HFFc6 (cell line): ENCODE measurements around the gene JAKMIP1. TPM values are rescaled to one million over a fixed set of nuclear protein-coding genes. Genes with fewer than 3 reads are reported as not detected.

Experiments used
- DNase-seq: peaks from one replicate; pipeline ENCODE4 v3.0.0-alpha.2; 2018
- H3K27ac Mint-ChIP-seq: 2 replicates; pipeline ENCODE4 v1.8.0; 2020; ENCODE audit warnings: mild to moderate bottlenecking, mixed read lengths
- H3K27me3 Mint-ChIP-seq: 2 replicates; pipeline ENCODE4 v1.8.0; 2021; ENCODE audit warnings: mild to moderate bottlenecking, moderate library complexity, mixed read lengths; ENCODE audit not compliant: insufficient read depth
- H3K36me3 Mint-ChIP-seq: 2 replicates; pipeline ENCODE4 v1.8.0; 2021; ENCODE audit warnings: low read depth, mixed read lengths
- H3K4me1 Mint-ChIP-seq: 2 replicates; pipeline ENCODE4 v1.8.0; 2020; ENCODE audit warnings: low read depth, mixed read lengths
- H3K4me3 Mint-ChIP-seq: 2 replicates; pipeline ENCODE4 v1.8.0; 2020; ENCODE audit warnings: mild to moderate bottlenecking, moderate library complexity, mixed read lengths
- H3K9me3 Mint-ChIP-seq: 2 replicates; pipeline ENCODE4 v1.8.0; 2020; ENCODE audit warnings: mild to moderate bottlenecking, mixed read lengths
- CTCF ChIP-seq: fragments of 200-600 bp; sonication (generic); IDR thresholded peaks from 2 replicates; pipeline ENCODE4 v1.5.0; 2021; ENCODE audit warnings: antibody characterized with exemption, mild to moderate bottlenecking
- total RNA-seq, 6 experiments: library from RNA; stranded (reverse); fragmentation: NEBNext Ultra II Directional; extraction: Animal tissue kit (Norgen Biotek cat#: 25700); gene quantifications; 2 replicates in 1 of 6; 3 replicates in 5 of 6; pipeline ENCODE4 v1.2.3, GENCODE V29; 2021

Gene JAKMIP1
- total RNA-seq, 6 experiments from 2014 or later = not detected

GRCh38 chr4:6172927-6173200 is 27.5 kb downstream of the JAKMIP1 start:
- Mint-ChIP-seq H3K36me3 (peaks cover 12% of the 10 kb centered on the region; the same call in 1 of the 2 replicates), H3K27me3 (peaks cover 3% of the 10 kb centered on the region), H3K27ac (no peak overlapping the region), H3K4me1 (no peaks in the 10 kb centered on the region), H3K9me3 (peaks cover 60% of the 10 kb centered on the region), H3K4me3 (no peak overlapping the region)
- DNase-seq = no peak
- no peak for TF ChIP-seq CTCF

- Mint-ChIP-seq H3K27me3 (peaks cover 3% of the 10 kb centered on the region), H3K4me3 (no peak overlapping the region)
- no peak for DNase-seq
These were observed 28.0 kb downstream of the JAKMIP1 start for GRCh38 chr4:6172093-6172926.

GRCh38 chr4:6169239-6169638 is 31.1 kb downstream of the JAKMIP1 start:
- peaks cover 53% of the 10 kb centered on the region for H3K9me3 Mint-ChIP-seq
- DNase-seq = no peak
- no peak overlapping the region for H3K27ac Mint-ChIP-seq
- peaks cover 14% of the 10 kb centered on the region; the same call in 1 of the 2 replicates for H3K36me3 Mint-ChIP-seq
- H3K4me3 Mint-ChIP-seq = no peak overlapping the region
- TF ChIP-seq CTCF = no peak
- H3K27me3 Mint-ChIP-seq = no peaks in the 10 kb centered on the region
- H3K4me1 Mint-ChIP-seq = no peaks in the 10 kb centered on the region

More at GRCh38 chr4:6172093-6172926, 28.0 kb downstream of the JAKMIP1 start:
- TF ChIP-seq CTCF = no peak
- Mint-ChIP-seq H3K9me3 (peaks cover 60% of the 10 kb centered on the region), H3K36me3 (peaks cover 14% of the 10 kb centered on the region; the same call in 1 of the 2 replicates), H3K4me1 (no peaks in the 10 kb centered on the region), H3K27ac (no peak overlapping the region)

- DNase-seq = no peak
- H3K36me3 Mint-ChIP-seq = peaks cover 13% of the 10 kb centered on the region; the same call in 1 of the 2 replicates
These were observed 34.6 kb downstream of the JAKMIP1 start for GRCh38 chr4:6165766-6166165.

GRCh38 chr4:6162885-6163284 is 37.5 kb downstream of the JAKMIP1 start:
- H3K36me3 Mint-ChIP-seq = peaks cover 12% of the 10 kb centered on the region; the same call in 1 of the 2 replicates
- no peaks in the 10 kb centered on the region for H3K27me3 Mint-ChIP-seq
- H3K27ac Mint-ChIP-seq = no peak overlapping the region
- DNase-seq = no peak
- no peak overlapping the region for H3K4me3 Mint-ChIP-seq
- no peak for TF ChIP-seq CTCF
- peaks cover 66% of the 10 kb centered on the region for H3K9me3 Mint-ChIP-seq
- H3K4me1 Mint-ChIP-seq = no peaks in the 10 kb centered on the region

More at GRCh38 chr4:6165766-6166165, 34.6 kb downstream of the JAKMIP1 start:
- H3K27ac Mint-ChIP-seq = no peak overlapping the region
- no peaks in the 10 kb centered on the region for H3K27me3 Mint-ChIP-seq
- H3K4me3 Mint-ChIP-seq = no peak overlapping the region
- H3K4me1 Mint-ChIP-seq = no peaks in the 10 kb centered on the region
- no peak for TF ChIP-seq CTCF
- peaks cover 52% of the 10 kb centered on the region for H3K9me3 Mint-ChIP-seq
